NCI-H460 (cell line): ENCODE results near the gene CLEC4M. TPM values are rescaled to one million over a fixed set of nuclear protein-coding genes. Genes with fewer than 3 reads are reported as not detected.
"Not testable (repeated sequence)": the region's sequence is repeated elsewhere in the genome, so short reads cannot be mapped to it uniquely, and the experiment has no call there.

Experiments
- DNase-seq: peaks from one replicate; pipeline ENCODE4 v3.0.0-alpha.2; 2016; ENCODE audit warnings: low read depth; ENCODE audit errors: extremely low read depth
- total RNA-seq: library from RNA; depleted of rRNA; stranded (reverse); fragments of >200 nt; shearing (Covaris generic); gene quantifications from 2 replicates; pipeline ENCODE4 v1.2.3, GENCODE V29; 2014

Gene CLEC4M
- total RNA-seq, 1 experiment from 2014 or later: 0.05 TPM

- DNase-seq: no peak
Observed at GRCh38 chr19:7769171-7769570, 6.1 kb downstream of the CLEC4M start.

- no peak for DNase-seq
Observed at GRCh38 chr19:7771072-7771471, 8.0 kb downstream of the CLEC4M start.

- DNase-seq: peak; percentile 43
Observed at GRCh38 chr19:7772752-7773291, 9.8 kb downstream of the CLEC4M start.

GRCh38 chr19:7773841-7774240, 10.8 kb downstream of the CLEC4M start:
- DNase-seq: no peak

GRCh38 chr19:7775761-7776160, 12.7 kb downstream of the CLEC4M start:
- no peak for DNase-seq

- DNase-seq: no peak
Observed at GRCh38 chr19:7778081-7778480, 15.0 kb downstream of the CLEC4M start.

GRCh38 chr19:7779631-7780486, 16.8 kb downstream of the CLEC4M start:
- no peak for DNase-seq

GRCh38 chr19:7781157-7781556, 18.1 kb downstream of the CLEC4M start:
- DNase-seq: peak; percentile 77

GRCh38 chr19:7783991-7784423, 21.0 kb downstream of the CLEC4M start:
- peak; percentile 35 for DNase-seq

GRCh38 chr19:7784856-7785255, 21.8 kb downstream of the CLEC4M start:
- no peak for DNase-seq

- DNase-seq: no peak
Observed at GRCh38 chr19:7787141-7787540, 24.1 kb downstream of the CLEC4M start.

- DNase-seq: no peak
Observed at GRCh38 chr19:7787602-7788177, 24.6 kb downstream of the CLEC4M start.

GRCh38 chr19:7788178-7788932, 25.3 kb downstream of the CLEC4M start:
- DNase-seq: no peak

GRCh38 chr19:7788933-7789323, 25.9 kb downstream of the CLEC4M start:
- DNase-seq: no peak

GRCh38 chr19:7789447-7789846, 26.4 kb downstream of the CLEC4M start:
- DNase-seq: no peak

GRCh38 chr19:7790416-7790815, 27.4 kb downstream of the CLEC4M start:
- no peak for DNase-seq

GRCh38 chr19:7792281-7792680, 29.2 kb downstream of the CLEC4M start:
- DNase-seq: no peak

- DNase-seq: not testable (repeated sequence)
Observed at GRCh38 chr19:7792701-7793100, 29.7 kb downstream of the CLEC4M start.

GRCh38 chr19:7793493-7793892, 30.4 kb downstream of the CLEC4M start:
- DNase-seq: no peak

- DNase-seq: no peak
Observed at GRCh38 chr19:7795555-7796161, 32.6 kb downstream of the CLEC4M start.
